Hepatocyte (in vitro differentiated cells): ENCODE results near the gene GRB10. TPM values are rescaled to one million over a fixed set of nuclear protein-coding genes. Genes with fewer than 3 reads are reported as not detected.
A peak's percentile ranks its signal among the peaks of the same experiment; 100 is the strongest.

ENCODE experiments used
- DNase-seq: peaks from one replicate; pipeline ENCODE4 v3.0.0-alpha.2; 2016; ENCODE audit warnings: low spot score
- H2AFZ ChIP-seq: fragments of 200-600 bp; sonication (generic); 2 replicates; pipeline ENCODE4 v1.6.0; 2016; ENCODE audit warnings: antibody characterized with exemption, mild to moderate bottlenecking
- H3K27ac ChIP-seq: fragments of 200-600 bp; sonication (generic); 2 replicates; pipeline ENCODE4 v1.5.1; 2016; ENCODE audit warnings: mild to moderate bottlenecking
- H3K27me3 ChIP-seq: fragments of 200-600 bp; sonication (generic); 2 replicates; pipeline ENCODE4 v1.6.1; 2016
- H3K36me3 ChIP-seq: fragments of 200-600 bp; sonication (generic); replicated peaks from 2 replicates; pipeline ENCODE4 v1.5.1; 2016; ENCODE audit warnings: low read depth; ENCODE audit not compliant: insufficient read depth
- H3K4me1 ChIP-seq: fragments of 200-600 bp; sonication (generic); 2 replicates; pipeline ENCODE4 v1.5.1; 2016; ENCODE audit warnings: mild to moderate bottlenecking, moderate library complexity; ENCODE audit not compliant: insufficient read depth
- H3K4me2 ChIP-seq: fragments of 200-600 bp; sonication (generic); 2 replicates; pipeline ENCODE4 v1.6.0; 2016
- H3K4me3 ChIP-seq: fragments of 200-600 bp; sonication (generic); 2 replicates; pipeline ENCODE4 v1.5.1; 2016; ENCODE audit warnings: mild to moderate bottlenecking
- H3K79me2 ChIP-seq: fragments of 200-600 bp; sonication (generic); 2 replicates; pipeline ENCODE4 v1.6.0; 2017; ENCODE audit warnings: mild to moderate bottlenecking
- H3K9me2 ChIP-seq: fragments of 200-600 bp; sonication (generic); replicated peaks from 2 replicates; pipeline ENCODE4 v1.6.0; 2017; ENCODE audit warnings: mild to moderate bottlenecking; ENCODE audit not compliant: insufficient read depth
- H3K9me3 ChIP-seq: fragments of 200-600 bp; sonication (generic); 2 replicates; pipeline ENCODE4 v1.5.1; 2016; ENCODE audit warnings: low read depth, mild to moderate bottlenecking
- H4K20me1 ChIP-seq: fragments of 200-600 bp; sonication (generic); 2 replicates; pipeline ENCODE4 v1.6.0; 2016; ENCODE audit warnings: mild to moderate bottlenecking; ENCODE audit not compliant: insufficient read depth, poor library complexity, severe bottlenecking
- EZH2 ChIP-seq: fragments of 200-600 bp; sonication (generic); IDR thresholded peaks from 2 replicates; pipeline ENCODE4 v1.6.1; 2016; ENCODE audit warnings: antibody characterized with exemption, mild to moderate bottlenecking, borderline replicate concordance
- EZH2phosphoT487 ChIP-seq: fragments of 200-600 bp; sonication (generic); IDR thresholded peaks from one replicate; pipeline ENCODE4 v1.6.1; 2018; ENCODE audit warnings: antibody characterized with exemption, mild to moderate bottlenecking, low read depth, moderate library complexity; ENCODE audit not compliant: unreplicated experiment, severe bottlenecking
- WGBS: methylation state at CpG from one replicate; pipeline ENCODE4 v1.1.6; 2016; ENCODE audit warnings: low lambda C conversion rate; ENCODE audit errors: missing lambda C conversion rate; 5-methylcytosine and 5-hydroxymethylcytosine counted together
- polyA plus RNA-seq: library from polyadenylated mRNA; unstranded; fragments of >200 nt; fragmentation: Nextera tagmentation; extraction: Ambion mirVana; gene quantifications from 2 replicates; pipeline ENCODE4 v1.2.1, GENCODE V29; 2016
- total RNA-seq: library from RNA; depleted of rRNA; stranded (reverse); fragments of >200 nt; gene quantifications from 2 replicates; pipeline ENCODE4 v1.2.3, GENCODE V29; 2014
- TF ChIP-seq, protein P1 (sequence below): fragments of 200-600 bp; sonication (generic); IDR thresholded peaks from 2 replicates; pipeline ENCODE4 v1.5.1; 2016; ENCODE audit warnings: antibody characterized with exemption, mild to moderate bottlenecking; ENCODE audit not compliant: poor library complexity

GRB10 gene
- total and polyA plus RNA-seq, 2 experiments from 2014 or later, result 47.6 to 65.9 TPM

GRCh38 chr7:50801907-50802306 is 19.2 kb upstream of the GRB10 start:
- H4K20me1 ChIP-seq, result no peaks in the 10 kb centered on the region
- WGBS, result 67% methylated on average over 1 of the region's 1 CpG
- H3K9me3 ChIP-seq, result no peaks in the 10 kb centered on the region
- H3K36me3 ChIP-seq, result no peaks in the 10 kb centered on the region
- no peak overlapping the region for H3K27ac ChIP-seq
- no peaks in the 10 kb centered on the region for H3K4me1 ChIP-seq
- TF ChIP-seq EZH2, result no peak
- H3K9me2 ChIP-seq, result no peaks in the 10 kb centered on the region
- no peak overlapping the region for H2AFZ ChIP-seq
- no peaks in the 10 kb centered on the region for H3K27me3 ChIP-seq
- DNase-seq, result no peak
- H3K4me3 ChIP-seq, result no peak overlapping the region
- no peaks in the 10 kb centered on the region for H3K79me2 ChIP-seq
- no peak overlapping the region for H3K4me2 ChIP-seq

DNA sequence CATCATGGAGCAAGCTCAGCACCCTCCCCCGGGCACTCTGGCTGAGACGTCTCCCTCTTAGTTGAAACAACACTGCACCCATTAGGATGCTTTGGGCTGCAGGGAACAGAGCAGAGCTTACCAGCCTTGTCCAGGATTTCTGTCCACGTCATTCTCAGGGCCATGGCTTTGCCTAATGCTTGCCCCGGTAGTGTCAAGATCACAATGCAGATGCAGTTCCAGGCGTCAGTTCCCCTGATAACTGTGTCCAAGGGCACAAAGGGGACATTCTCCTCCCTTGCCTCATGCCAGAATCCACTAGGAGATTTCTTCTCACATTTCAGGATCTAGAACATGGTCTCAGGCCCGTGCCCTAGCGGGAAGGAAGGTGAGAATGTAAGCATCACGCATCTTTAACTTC is 17.2 kb upstream of the GRB10 start:
- Histone ChIP-seq H3K4me3 (no peak overlapping the region), H3K27me3 (no peaks in the 10 kb centered on the region), H2AFZ (no peak overlapping the region), H3K4me1 (no peaks in the 10 kb centered on the region), H3K4me2 (no peak overlapping the region), H3K79me2 (no peaks in the 10 kb centered on the region), H3K9me2 (no peaks in the 10 kb centered on the region), H3K27ac (no peak overlapping the region), H4K20me1 (no peaks in the 10 kb centered on the region), H3K9me3 (no peaks in the 10 kb centered on the region), H3K36me3 (no peaks in the 10 kb centered on the region)
- WGBS, result 92% methylated on average over 8 of the region's 8 CpGs
- TF ChIP-seq EZH2phosphoT487 (no peak), EZH2 (no peak)
- TF ChIP-seq, protein P1, sequence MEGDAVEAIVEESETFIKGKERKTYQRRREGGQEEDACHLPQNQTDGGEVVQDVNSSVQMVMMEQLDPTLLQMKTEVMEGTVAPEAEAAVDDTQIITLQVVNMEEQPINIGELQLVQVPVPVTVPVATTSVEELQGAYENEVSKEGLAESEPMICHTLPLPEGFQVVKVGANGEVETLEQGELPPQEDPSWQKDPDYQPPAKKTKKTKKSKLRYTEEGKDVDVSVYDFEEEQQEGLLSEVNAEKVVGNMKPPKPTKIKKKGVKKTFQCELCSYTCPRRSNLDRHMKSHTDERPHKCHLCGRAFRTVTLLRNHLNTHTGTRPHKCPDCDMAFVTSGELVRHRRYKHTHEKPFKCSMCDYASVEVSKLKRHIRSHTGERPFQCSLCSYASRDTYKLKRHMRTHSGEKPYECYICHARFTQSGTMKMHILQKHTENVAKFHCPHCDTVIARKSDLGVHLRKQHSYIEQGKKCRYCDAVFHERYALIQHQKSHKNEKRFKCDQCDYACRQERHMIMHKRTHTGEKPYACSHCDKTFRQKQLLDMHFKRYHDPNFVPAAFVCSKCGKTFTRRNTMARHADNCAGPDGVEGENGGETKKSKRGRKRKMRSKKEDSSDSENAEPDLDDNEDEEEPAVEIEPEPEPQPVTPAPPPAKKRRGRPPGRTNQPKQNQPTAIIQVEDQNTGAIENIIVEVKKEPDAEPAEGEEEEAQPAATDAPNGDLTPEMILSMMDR, result no peak
- DNase-seq, result no peak

DNA sequence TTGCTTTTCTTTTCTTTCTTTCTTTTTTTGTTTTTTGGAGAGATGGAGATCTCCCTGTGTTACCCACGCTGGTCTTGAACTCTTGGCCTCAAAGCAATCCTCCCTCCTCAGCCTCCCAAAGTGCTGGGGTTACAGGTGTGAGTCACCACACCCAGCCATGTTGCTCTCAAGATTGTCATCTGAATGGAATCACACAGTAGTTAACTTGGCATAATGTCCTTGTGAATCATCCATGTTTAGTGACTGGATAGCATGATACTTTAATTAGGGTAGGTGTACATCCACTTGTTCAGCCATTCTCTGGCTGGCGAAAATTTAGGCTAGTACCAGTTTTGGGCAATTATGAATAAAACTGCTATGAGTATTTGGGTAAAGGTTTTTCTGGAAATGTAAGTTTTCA is 15.4 kb upstream of the GRB10 start:
- 89% methylated on average over 2 of the region's 2 CpGs for WGBS
- Histone ChIP-seq H3K27me3 (no peaks in the 10 kb centered on the region), H3K36me3 (no peaks in the 10 kb centered on the region), H2AFZ (no peak overlapping the region), H3K4me1 (no peaks in the 10 kb centered on the region), H3K9me2 (no peaks in the 10 kb centered on the region), H3K9me3 (no peaks in the 10 kb centered on the region), H3K27ac (no peak overlapping the region), H3K4me3 (no peak overlapping the region), H4K20me1 (no peaks in the 10 kb centered on the region), H3K79me2 (no peaks in the 10 kb centered on the region), H3K4me2 (no peak overlapping the region)
- DNase-seq, result no peak
- TF ChIP-seq EZH2phosphoT487 (no peak), EZH2 (no peak)
- TF ChIP-seq, protein P1, result no peak

- Histone ChIP-seq H3K4me2 (no peak overlapping the region), H3K9me2 (no peaks in the 10 kb centered on the region), H4K20me1 (peaks cover 10% of the 10 kb centered on the region), H3K79me2 (peaks cover 17% of the 10 kb centered on the region), H3K36me3 (no peaks in the 10 kb centered on the region), H3K4me3 (no peak overlapping the region), H2AFZ (no peak overlapping the region), H3K27ac (no peak overlapping the region), H3K4me1 (no peaks in the 10 kb centered on the region), H3K27me3 (no peaks in the 10 kb centered on the region), H3K9me3 (no peaks in the 10 kb centered on the region)
- DNase-seq, result no peak
- WGBS, result 100% methylated on average over 5 of the region's 5 CpGs
- TF ChIP-seq, protein P1, result peak; percentile 8
- TF ChIP-seq EZH2phosphoT487, result no peak
- TF ChIP-seq EZH2, result no peak
Observed at GRCh38 chr7:50795831-50796230, 13.1 kb upstream of the GRB10 start.
